HEK293 (cell line): ENCODE data around the gene DYNLT2.

Experiments used
- CTCF ChIA-PET: fragments of 350-600 bp; formaldehyde crosslinking; extraction: SDS; loops from one replicate; lab custom pipeline; 2021; ENCODE audit warnings: antibody characterized with exemption; lab: Yijun Ruan, JAX
- POLR2A ChIA-PET: fragments of 300-600 bp; formaldehyde crosslinking; extraction: SDS; loops from one replicate; lab custom pipeline; 2020; ENCODE audit warnings: antibody characterized with exemption, inconsistent platforms; lab: Yijun Ruan, JAX
- H3K27ac ChIP-seq: fragments of 200-500 bp; sonication (Bioruptor generic); 2 replicates; pipeline ENCODE4 v1.5.1; 2014; ENCODE audit warnings: low read depth, low read length, control low read depth, inconsistent platforms; ENCODE audit errors: extremely low read depth
- H3K36me3 ChIP-seq, 2 experiments: fragments of 200-500 bp in 1 of 2; sonication (Bioruptor generic) in 1 of 2; 1 replicate in 1 of 2; 2 replicates in 1 of 2; pipeline ENCODE4 v1.5.1; 2014 to 2017; ENCODE audit warnings: inconsistent platforms in 2 of 2, low read length in 2 of 2; ENCODE audit not compliant: control insufficient read depth in 2 of 2, insufficient read depth in 1 of 2
- H3K4me1 ChIP-seq: fragments of 200-500 bp; sonication (Bioruptor generic); 2 replicates; pipeline ENCODE4 v1.5.1; 2014; ENCODE audit warnings: mild to moderate bottlenecking, low read length, inconsistent platforms; ENCODE audit not compliant: control insufficient read depth, insufficient read depth
- H3K4me3 ChIP-seq: 2 replicates; pipeline ENCODE4 v1.5.1; 2011; ENCODE audit warnings: low read depth, mild to moderate bottlenecking, control low read depth, low read length, moderate library complexity
- H3K9me3 ChIP-seq: fragments of 200-500 bp; sonication (Bioruptor generic); 2 replicates; pipeline ENCODE4 v1.5.1; 2014; ENCODE audit warnings: low read depth, low read length, inconsistent platforms; ENCODE audit not compliant: control insufficient read depth, insufficient read depth
- GLIS2 ChIP-seq: fragments of 450-650 bp; formaldehyde crosslinking; IDR thresholded peaks from 2 replicates; pipeline ENCODE4 v1.5.1; 2016; ENCODE audit warnings: missing biosample characterization, missing genetic modification characterization
- HIC1 ChIP-seq: fragments of 450-650 bp; formaldehyde crosslinking; IDR thresholded peaks from 2 replicates; pipeline ENCODE4 v1.5.1; 2016; ENCODE audit warnings: missing biosample characterization, missing genetic modification characterization
- KLF8 ChIP-seq: fragments of 450-650 bp; formaldehyde crosslinking; IDR thresholded peaks from 2 replicates; pipeline ENCODE4 v1.5.1; 2016; ENCODE audit warnings: missing biosample characterization, missing genetic modification characterization
- PBX3 ChIP-seq: sonication (generic); formaldehyde crosslinking; IDR thresholded peaks from 2 replicates; pipeline ENCODE4 v1.8.1; 2022; ENCODE audit warnings: mild to moderate bottlenecking, moderate library complexity, missing genetic modification reagents
- PRDM10 ChIP-seq: fragments of 450-650 bp; formaldehyde crosslinking; IDR thresholded peaks from 2 replicates; pipeline ENCODE4 v1.5.1; 2016; ENCODE audit warnings: missing biosample characterization, missing genetic modification characterization
- REST ChIP-seq: fragments of 450-650 bp; formaldehyde crosslinking; IDR thresholded peaks from 2 replicates; pipeline ENCODE4 v1.5.1; 2016; ENCODE audit warnings: missing biosample characterization, missing genetic modification characterization
- SP2 ChIP-seq: fragments of 450-650 bp; formaldehyde crosslinking; IDR thresholded peaks from 2 replicates; pipeline ENCODE4 v1.5.1; 2016; ENCODE audit warnings: missing biosample characterization, missing genetic modification characterization
- ZBTB17 ChIP-seq: fragments of 450-650 bp; formaldehyde crosslinking; IDR thresholded peaks from 2 replicates; pipeline ENCODE4 v1.5.1; 2016; ENCODE audit warnings: missing biosample characterization, missing genetic modification characterization
- ZBTB21 ChIP-seq: fragments of 450-650 bp; formaldehyde crosslinking; IDR thresholded peaks from 2 replicates; pipeline ENCODE4 v1.5.1; 2017; ENCODE audit warnings: missing biosample characterization, missing genetic modification characterization
- ZEB2 ChIP-seq: fragments of 450-650 bp; formaldehyde crosslinking; IDR thresholded peaks from 2 replicates; pipeline ENCODE4 v1.5.1; 2016; ENCODE audit warnings: missing biosample characterization, missing genetic modification characterization
- ZNF133 ChIP-seq: fragments of 450-650 bp; formaldehyde crosslinking; IDR thresholded peaks from 2 replicates; pipeline ENCODE4 v1.5.1; 2016; ENCODE audit warnings: missing biosample characterization, missing genetic modification characterization
- ZNF169 ChIP-seq: fragments of 450-650 bp; formaldehyde crosslinking; IDR thresholded peaks from 2 replicates; pipeline ENCODE4 v1.5.1; 2016; ENCODE audit warnings: missing biosample characterization, missing genetic modification characterization
- ZNF239 ChIP-seq: fragments of 450-650 bp; formaldehyde crosslinking; IDR thresholded peaks from 2 replicates; pipeline ENCODE4 v1.5.1; 2016; ENCODE audit warnings: missing biosample characterization, missing genetic modification characterization
- ZNF266 ChIP-seq: fragments of 450-650 bp; formaldehyde crosslinking; IDR thresholded peaks from 2 replicates; pipeline ENCODE4 v1.5.1; 2016; ENCODE audit warnings: missing biosample characterization, missing genetic modification characterization, low read depth
- ZNF692 ChIP-seq: fragments of 450-650 bp; formaldehyde crosslinking; IDR thresholded peaks from 2 replicates; pipeline ENCODE4 v1.5.1; 2016; ENCODE audit warnings: missing biosample characterization, missing genetic modification characterization
- ZNF843 ChIP-seq: fragments of 450-650 bp; formaldehyde crosslinking; IDR thresholded peaks from 2 replicates; pipeline ENCODE4 v1.5.1; 2016; ENCODE audit warnings: missing biosample characterization, missing genetic modification characterization
- ZSCAN5A ChIP-seq: fragments of 450-650 bp; formaldehyde crosslinking; IDR thresholded peaks from 2 replicates; pipeline ENCODE4 v1.5.1; 2016; ENCODE audit warnings: missing biosample characterization, missing genetic modification characterization

DYNLT2 gene

GRCh38 chr6:169751242-169752073 lies at the start of gene DYNLT2, which contains the start of gene ERMARD (continued):
- peak; percentile 97 for TF ChIP-seq ZNF692 (tag by site-specific recombination)
- TF ChIP-seq KLF8 (tag by site-specific recombination) = peak; percentile 94
- no peak for TF ChIP-seq ZNF239 (tag by site-specific recombination)
- no peak for TF ChIP-seq ZNF266
- TF ChIP-seq ZNF133 = no peak
- TF ChIP-seq ZNF169 (tag by site-specific recombination) = no peak
- 0 out of 2 replicates have a peak, but pooled peaks have one; percentile 7 for TF ChIP-seq ZSCAN5A (tag by site-specific recombination)
- no peak for TF ChIP-seq REST (tag by site-specific recombination)
- TF ChIP-seq PRDM10 (tag by site-specific recombination) = peak; percentile 49
- peak; percentile 95 for TF ChIP-seq SP2
- TF ChIP-seq PBX3 = peak; percentile 95
- TF ChIP-seq GLIS2 (tag by site-specific recombination) = peak; percentile 68

- Histone ChIP-seq H3K36me3 (no peaks in the 10 kb centered on the region), H3K4me3 (no peak overlapping the region), H3K27ac (peak overlapping the region; percentile 59; the same call in 1 of the 2 replicates), H3K4me1 (peaks cover 19% of the 10 kb centered on the region), H3K9me3 (no peaks in the 10 kb centered on the region)
- ChIA-PET CTCF (interaction anchor here (0.6 to 3.5 kb wide), 4 partner anchors 11 to 717 kb away, joined by 3 to 25 read pairs (median 4); no protein-coding TSS in a partner anchor), POLR2A (interaction anchor here (0.8 to 1.7 kb wide), 4 partner anchors 9 to 99 kb away, joined by 3 to 7 read pairs (median 4); partner anchors contain the start of genes C6orf120, DYNLT2, ERMARD and WDR27)
- TF ChIP-seq HIC1 (tag by site-specific recombination) (peak; percentile 31; the same call in 1 of the 2 replicates), ZBTB17 (tag by site-specific recombination) (peak; percentile 48; the same call in 1 of the 2 replicates), ZNF843 (tag by site-specific recombination) (0 out of 2 replicates have a peak, but pooled peaks have one; percentile 41), ZBTB21 (tag by site-specific recombination) (no peak), ZEB2 (tag by site-specific recombination) (peak; percentile 58; the same call in 1 of the 2 replicates)
Observed at GRCh38 chr6:169800668-169801395, 49.5 kb upstream of the DYNLT2 start.
